PC-3 (cell line): ENCODE data around the gene PTPRN2.

Experiments
- CTCF ChIP-seq: fragments of 300-600 bp; sonication (generic); conservative IDR thresholded peaks from 2 replicates; pipeline ENCODE4 v1.5.1; 2017; ENCODE audit warnings: antibody characterized with exemption, low read depth, mild to moderate bottlenecking, low read length
- EZH2 ChIP-seq: fragments of 300-600 bp; sonication (generic); IDR thresholded peaks from one replicate; pipeline ENCODE4 v1.6.1; 2017; ENCODE audit warnings: antibody characterized with exemption, mild to moderate bottlenecking, low read length; ENCODE audit not compliant: unreplicated experiment

GRCh38 chr7:158573310-158573709, 14.3 kb downstream of the PTPRN2 start:
- TF ChIP-seq CTCF (no peak), EZH2 (no peak)
